Smooth muscle cell of bladder (primary cell): ENCODE results near the gene SLC25A46. TPM values are rescaled to one million over a fixed set of nuclear protein-coding genes. Genes with fewer than 3 reads are reported as not detected.

Source experiments
- total RNA-seq: library from RNA; depleted of rRNA; stranded (reverse); fragments of >200 nt; gene quantifications from 2 replicates; pipeline ENCODE4 v1.2.3, GENCODE V29; 2014

The SLC25A46 gene
- 87.9 and 94.1 TPM in 2 replicates for total RNA-seq

DNA sequence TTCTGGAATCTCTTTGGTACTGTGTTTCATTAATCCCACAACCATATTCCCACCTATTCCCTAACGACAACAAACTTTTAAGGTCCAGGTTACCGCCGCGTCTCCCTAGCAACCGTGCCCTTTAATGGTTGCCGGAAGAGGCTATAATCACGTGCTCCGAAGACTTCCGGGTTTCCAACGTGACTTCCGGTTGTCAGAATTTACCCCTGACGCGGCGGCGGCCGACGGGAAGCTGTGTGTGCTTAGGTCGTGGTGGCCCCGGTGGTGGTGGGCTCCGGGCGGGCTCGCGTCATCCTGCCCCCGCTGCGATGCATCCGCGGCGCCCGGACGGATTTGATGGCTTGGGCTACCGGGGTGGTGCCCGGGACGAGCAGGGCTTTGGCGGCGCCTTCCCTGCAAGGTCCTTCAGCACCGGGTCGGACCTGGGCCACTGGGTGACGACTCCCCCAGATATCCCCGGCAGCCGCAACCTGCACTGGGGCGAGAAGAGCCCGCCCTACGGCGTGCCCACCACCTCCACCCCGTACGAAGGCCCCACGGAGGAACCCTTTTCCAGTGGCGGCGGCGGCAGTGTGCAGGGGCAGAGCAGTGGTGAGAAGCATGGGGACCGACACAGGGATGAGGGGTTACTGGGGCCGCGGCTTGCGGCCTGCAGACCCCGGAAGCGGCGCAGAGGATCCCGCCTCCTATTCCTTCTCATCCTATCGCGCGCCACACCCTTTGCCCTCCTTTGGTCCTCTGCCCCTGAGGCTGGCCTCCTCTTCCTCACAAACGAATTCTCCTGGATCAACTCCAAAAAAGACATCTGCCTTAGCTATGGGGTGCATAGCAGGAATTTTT is at the start of gene SLC25A46:
Gene SLC25A46 (plus strand): TSS at position 196 of the 840 bp plus-strand sequence. CDS start 113 bp downstream, at position 309.

DNA sequence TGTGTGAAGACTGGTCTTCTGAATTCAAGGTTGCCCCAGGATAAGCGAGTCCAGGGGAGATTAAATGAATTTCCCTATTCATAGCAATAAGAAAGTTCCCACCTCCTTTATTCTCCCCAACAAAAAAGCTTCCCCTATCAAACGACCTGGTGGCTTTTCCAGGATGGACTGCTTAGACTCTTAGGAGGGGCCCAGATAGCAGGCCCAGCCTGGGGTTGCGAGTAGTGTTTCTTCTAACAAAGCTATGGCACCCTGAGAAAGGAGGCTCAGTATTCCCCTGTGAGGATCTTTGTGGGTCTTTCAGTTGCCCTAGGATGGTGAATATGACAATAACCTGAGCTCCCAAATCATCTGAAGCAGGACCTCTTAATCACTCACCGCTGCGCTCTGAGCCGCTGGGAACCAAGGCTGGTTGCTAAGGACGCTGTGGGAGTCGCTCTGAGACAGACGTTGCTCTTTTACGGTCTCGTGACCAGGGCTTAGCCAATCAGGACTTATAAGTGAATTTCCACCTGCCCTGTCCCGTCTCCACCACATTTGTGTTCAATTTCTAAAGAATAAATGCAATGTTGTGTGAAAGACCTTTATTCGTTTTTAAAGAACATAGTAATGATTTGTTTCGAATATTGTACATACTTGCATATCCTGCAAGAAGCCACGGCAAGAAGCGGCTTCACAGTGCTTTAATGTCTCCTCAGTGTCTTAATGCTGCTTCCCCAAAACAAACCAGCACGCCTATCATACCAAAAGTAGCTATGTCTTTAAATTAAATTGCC is 12.4 kb upstream of the SLC25A46 start, which contains the start of gene TMEM232:
Gene TMEM232 (minus strand): TSS at position 423 of the 776 bp plus-strand sequence. CDS start 59,319 bp downstream, outside the sequence.

Other genes starting within 250 kb of the SLC25A46 start
- 2.8 and 3.4 TPM in 2 replicates for gene TMEM232, start 12.3 kb upstream of the SLC25A46 start, total RNA-seq